Hippocampal formation (tissue), 2 donors: Measurements from ENCODE around the gene GSTM4.

ENCODE experiments used
- DNase-seq, 2 donors: peaks; one replicate each; lab custom pipeline; 2025; lab: John Stamatoyannopoulos, UW

GSTM4 gene

GRCh38 chr1:109655615-109656519 lies at the start of gene GSTM4:
Gene GSTM4, plus strand, starts transcription at chr1:109656099. Its CDS starts 291 bp downstream, at chr1:109656390.
- DNase-seq: peak; percentile 33 to 72

GRCh38 chr1:109609881-109610280 lies 46.0 kb upstream of the GSTM4 start:
- no peak for DNase-seq

- DNase-seq: no peak
These were observed 45.1 kb upstream of the GSTM4 start for GRCh38 chr1:109610609-109611307.

DNA sequence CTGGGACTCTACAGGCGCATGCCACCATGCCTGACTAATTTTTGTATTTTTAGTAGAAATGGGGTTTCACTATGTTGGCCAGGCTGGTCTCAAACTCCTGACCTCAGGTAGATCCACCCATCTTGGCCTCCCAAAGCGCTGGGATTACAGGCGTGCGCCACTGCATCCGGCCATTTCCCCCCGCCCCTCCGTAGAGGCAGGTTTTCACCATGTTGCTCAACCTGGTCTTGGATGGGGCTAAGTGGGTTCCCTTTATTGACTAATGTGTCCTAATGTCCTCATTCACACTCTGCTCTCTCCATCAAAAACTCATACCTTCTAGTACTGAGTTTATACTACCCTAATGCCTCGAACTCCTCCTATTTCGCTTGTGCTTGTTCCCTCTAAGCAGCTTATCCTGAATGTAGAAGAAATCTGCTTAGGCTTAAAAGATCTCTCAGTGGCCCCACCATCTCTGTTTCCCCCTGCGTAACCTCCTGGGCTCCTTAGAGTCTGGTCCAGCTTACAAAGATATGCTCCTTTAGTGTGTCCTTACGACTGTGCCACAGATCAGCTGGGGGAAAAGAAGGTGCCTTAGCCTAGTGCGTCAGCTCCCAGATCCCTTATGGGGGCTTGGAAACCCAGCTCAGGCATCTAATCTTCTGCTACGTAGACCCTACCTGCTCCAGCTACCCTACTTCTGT lies 44.5 kb upstream of the GSTM4 start:
- DNase-seq: no peak

GRCh38 chr1:109613361-109614147 lies 42.3 kb upstream of the GSTM4 start:
- no peak for DNase-seq

- peak in 1 of 2 donors; percentile 48 for DNase-seq
These were observed 40.0 kb upstream of the GSTM4 start for GRCh38 chr1:109615879-109616278.

- DNase-seq: no peak
These were observed 39.5 kb upstream of the GSTM4 start for GRCh38 chr1:109616391-109616790.

DNA sequence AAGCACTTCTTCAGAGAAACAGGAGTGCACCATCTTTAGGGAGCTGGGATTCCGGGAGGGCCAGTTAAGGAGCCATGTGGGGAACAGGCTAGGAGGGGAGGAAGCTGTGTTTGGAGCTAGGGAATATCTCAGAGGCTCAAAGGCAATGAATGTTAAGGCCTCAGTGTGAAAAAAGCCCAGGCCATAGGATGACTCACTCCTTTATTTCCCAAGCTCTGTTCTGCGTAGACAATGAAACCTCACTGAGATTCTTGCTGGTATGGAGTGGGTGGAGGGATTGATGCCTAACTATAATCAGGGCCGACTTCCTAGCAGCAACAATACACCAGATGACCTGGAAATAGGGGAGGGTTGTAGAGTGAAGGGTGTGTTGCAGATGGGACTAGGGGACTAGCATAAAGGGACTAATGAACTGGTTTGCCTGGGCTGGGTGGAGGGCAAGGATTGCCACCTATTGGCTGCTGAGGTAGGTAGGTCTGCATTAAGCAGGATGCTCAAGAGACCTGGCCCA lies 38.6 kb upstream of the GSTM4 start:
- DNase-seq: no peak

GRCh38 chr1:109618661-109619575 lies 37.0 kb upstream of the GSTM4 start:
- no peak for DNase-seq

- DNase-seq: peak in 1 of 2 donors; percentile 41
These were observed 36.1 kb upstream of the GSTM4 start, which contains the start of the genes AMPD2 and GNAT2 for GRCh38 chr1:109619576-109620400. Gene AMPD2, plus strand, starts transcription at chr1:109619837. Its CDS starts 1,339 bp downstream, at chr1:109621176. Gene GNAT2, minus strand, starts transcription at chr1:109619616. Its CDS starts 6,746 bp downstream, at chr1:109612870.

GRCh38 chr1:109620401-109620791 lies 35.5 kb upstream of the GSTM4 start:
- DNase-seq: peak in 1 of 2 donors; percentile 49

DNA sequence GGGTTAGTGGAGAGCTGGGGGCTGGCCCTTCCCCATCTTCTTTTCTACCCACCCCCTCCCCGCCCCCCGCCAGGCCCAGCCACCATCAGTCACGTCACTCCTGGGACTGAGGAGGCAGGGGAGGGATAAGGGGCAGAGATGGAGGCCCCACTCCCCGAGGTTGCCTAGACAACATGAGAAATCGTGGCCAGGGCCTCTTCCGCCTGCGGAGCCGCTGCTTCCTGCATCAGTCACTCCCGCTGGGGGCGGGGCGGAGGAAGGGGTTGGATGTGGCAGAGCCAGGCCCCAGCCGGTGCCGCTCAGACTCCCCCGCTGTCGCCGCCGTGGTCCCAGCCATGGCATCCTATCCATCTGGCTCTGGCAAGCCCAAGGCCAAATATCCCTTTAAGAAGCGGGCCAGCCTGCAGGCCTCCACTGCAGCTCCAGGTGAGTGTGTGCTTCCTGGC lies 35.0 kb upstream of the GSTM4 start:
- peak; percentile 81 to 83 for DNase-seq

DNA sequence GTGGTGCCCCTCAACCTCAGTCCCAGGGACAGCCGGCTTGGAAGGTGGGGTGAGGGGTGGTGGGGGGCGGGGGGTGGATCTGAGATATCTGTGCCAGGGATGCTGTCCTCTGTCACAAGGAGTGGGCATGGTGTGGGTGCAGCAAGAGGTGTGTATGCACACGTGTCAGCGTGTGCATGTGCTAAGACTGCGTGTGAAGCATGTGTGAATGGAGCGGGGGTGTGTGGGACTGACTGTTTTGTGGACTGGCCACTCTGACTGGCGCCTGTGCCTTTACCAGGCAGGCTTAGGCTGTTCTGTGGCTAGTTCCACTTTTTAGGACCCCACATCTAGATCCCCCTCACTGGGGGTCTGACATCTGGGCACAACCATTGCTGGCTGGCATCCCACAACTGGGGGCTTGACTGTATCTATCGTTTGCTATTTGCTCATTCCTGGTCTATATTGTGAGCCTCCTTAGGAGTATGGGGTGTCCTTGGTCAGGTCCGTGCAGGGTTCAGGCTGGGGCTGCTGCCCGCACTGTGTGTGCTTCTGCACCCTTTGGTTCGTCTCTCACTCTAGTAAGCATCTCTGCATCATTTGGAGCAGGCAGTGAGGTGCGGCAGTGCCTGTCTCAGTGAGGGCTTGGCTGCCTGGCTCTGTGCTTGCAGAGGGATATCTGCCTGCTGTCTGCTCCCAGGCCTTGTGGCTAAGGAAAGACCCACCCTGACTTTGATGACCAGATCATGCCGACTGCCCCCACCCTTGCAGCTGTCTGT lies 34.3 kb upstream of the GSTM4 start:
- no peak for DNase-seq

GRCh38 chr1:109622137-109622892 lies 33.6 kb upstream of the GSTM4 start:
- DNase-seq: no peak

- DNase-seq: no peak
These were observed 33.0 kb upstream of the GSTM4 start for GRCh38 chr1:109622895-109623294.

DNA sequence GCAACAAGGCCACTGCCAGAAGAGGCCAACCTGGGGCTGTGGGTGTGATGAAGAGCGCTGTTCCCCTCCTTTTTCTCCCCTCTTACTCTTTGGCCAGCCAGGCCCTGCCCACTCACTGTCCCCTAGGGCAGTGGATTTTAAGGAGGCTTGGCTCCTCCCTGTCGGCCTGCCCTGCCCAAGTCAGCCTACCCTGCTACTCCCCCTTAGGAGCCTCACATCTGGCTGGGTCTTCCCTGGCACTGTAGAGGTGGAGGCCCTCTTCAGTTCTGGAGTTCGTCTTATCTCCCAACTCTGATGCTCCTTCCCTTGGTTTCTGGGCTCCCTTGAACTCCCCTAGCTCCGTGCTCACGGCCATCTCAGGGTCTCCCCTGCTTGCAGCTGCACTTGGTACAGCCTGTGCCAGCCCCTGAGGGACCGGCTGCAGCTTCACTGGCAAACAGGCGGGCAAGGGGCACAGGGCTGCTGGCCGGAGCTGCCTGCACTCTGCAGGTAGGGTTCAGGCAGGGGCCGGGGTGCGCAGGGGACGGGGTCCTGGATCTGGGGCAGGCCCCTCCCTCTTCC lies 32.2 kb upstream of the GSTM4 start:
- peak in 1 of 2 donors; percentile 17 for DNase-seq
